ENCODE measurements around the gene LPP.

DNA sequence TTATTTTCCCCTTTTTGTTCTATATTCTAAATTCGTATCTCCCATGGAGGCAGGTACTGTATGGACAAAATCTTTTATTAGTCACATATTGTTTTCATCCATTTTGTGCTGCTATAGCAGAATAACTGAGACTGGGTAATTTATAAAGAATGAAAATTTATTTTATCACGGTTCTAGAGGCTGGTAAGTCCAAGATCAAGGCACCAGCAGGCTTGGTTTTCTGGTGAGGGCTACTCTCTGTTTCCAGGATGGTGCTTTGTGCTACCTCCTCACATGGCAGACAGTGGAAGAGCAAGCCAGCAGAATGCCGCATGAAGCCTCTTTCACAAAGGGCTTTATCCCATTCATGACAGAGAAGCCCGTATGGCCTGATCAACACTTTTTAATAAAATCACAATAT lies 595.9 kb downstream of the LPP start:
- TF ChIP-seq, protein P1, sequence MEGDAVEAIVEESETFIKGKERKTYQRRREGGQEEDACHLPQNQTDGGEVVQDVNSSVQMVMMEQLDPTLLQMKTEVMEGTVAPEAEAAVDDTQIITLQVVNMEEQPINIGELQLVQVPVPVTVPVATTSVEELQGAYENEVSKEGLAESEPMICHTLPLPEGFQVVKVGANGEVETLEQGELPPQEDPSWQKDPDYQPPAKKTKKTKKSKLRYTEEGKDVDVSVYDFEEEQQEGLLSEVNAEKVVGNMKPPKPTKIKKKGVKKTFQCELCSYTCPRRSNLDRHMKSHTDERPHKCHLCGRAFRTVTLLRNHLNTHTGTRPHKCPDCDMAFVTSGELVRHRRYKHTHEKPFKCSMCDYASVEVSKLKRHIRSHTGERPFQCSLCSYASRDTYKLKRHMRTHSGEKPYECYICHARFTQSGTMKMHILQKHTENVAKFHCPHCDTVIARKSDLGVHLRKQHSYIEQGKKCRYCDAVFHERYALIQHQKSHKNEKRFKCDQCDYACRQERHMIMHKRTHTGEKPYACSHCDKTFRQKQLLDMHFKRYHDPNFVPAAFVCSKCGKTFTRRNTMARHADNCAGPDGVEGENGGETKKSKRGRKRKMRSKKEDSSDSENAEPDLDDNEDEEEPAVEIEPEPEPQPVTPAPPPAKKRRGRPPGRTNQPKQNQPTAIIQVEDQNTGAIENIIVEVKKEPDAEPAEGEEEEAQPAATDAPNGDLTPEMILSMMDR (IDR thresholded peaks at IDR 0.05) = no peak
- TF ChIP-seq POLR2A (IDR thresholded peaks at IDR 0.05; ENCODE audit: low read depth) (no peak), EP300 (IDR thresholded peaks at IDR 0.05) (no peak)
